ENCODE results near the gene BPGM.

Gene BPGM

GRCh38 chr7:134714470-134715205 lies 68.0 kb downstream of the BPGM start:
- no peak for TF ChIP-seq CTCF (conservative IDR thresholded peaks at IDR 0.05; ENCODE audit: low read depth, low read length)
- no peak for DNase-seq (ENCODE audit: low read depth)
- H3K4me3 ChIP-seq (ENCODE audit: low read length), result no peak overlapping the region

GRCh38 chr7:134718211-134718875 lies 71.7 kb downstream of the BPGM start:
- no peak for TF ChIP-seq CTCF (conservative IDR thresholded peaks at IDR 0.05; ENCODE audit: low read depth, low read length)
- H3K4me3 ChIP-seq (ENCODE audit: low read length), result no peak overlapping the region
- no peak for DNase-seq (ENCODE audit: low read depth)

DNA sequence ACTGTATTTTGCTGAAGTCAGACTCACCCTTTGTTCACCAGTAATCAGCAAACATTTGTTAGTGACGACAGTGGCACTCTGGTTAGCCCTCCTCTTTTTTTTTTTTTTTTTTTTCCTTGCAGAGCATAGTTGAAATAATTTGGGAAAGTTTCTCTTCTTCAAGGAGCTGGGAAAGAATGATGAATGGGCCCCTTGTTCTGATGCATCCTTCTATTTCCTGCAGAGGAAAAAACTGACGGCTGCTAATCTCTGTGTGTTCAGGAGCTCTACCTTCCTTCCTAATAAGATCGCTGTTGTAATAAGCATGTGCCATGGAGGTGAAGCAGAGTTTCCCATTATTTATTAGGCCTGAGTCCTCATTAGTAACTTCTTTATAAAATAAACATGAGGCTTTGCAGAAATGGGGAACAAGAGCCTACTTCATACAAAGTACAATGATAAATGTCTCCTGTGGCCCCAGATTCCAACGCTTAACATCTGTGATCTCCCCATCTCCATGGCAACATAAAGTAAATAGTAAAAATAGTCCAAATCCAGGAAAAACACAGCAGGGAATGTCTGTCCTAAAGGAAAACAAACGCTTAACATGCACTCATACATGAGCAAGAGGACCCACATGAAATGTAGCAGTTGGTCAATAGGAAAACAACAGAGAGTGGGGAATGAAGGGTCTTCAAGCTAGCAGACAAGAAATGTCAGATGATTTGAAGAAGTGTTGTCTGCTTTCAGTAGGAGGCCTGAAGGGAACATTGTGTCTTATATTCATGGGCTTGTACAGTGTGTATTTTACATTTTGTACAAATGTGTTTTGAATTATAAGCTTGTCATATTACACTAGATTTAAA lies 73.7 kb downstream of the BPGM start:
- TF ChIP-seq CTCF (conservative IDR thresholded peaks at IDR 0.05; ENCODE audit: low read depth, low read length), result no peak
- DNase-seq (ENCODE audit: low read depth), result no peak
- no peak overlapping the region for H3K4me3 ChIP-seq (ENCODE audit: low read length)

GRCh38 chr7:134721171-134721570 lies 74.5 kb downstream of the BPGM start:
- no peak for TF ChIP-seq CTCF (conservative IDR thresholded peaks at IDR 0.05; ENCODE audit: low read depth, low read length)
- no peak for DNase-seq (ENCODE audit: low read depth)
- H3K4me3 ChIP-seq (ENCODE audit: low read length), result no peak overlapping the region

- no peak overlapping the region for H3K4me3 ChIP-seq (ENCODE audit: low read length)
- TF ChIP-seq CTCF (conservative IDR thresholded peaks at IDR 0.05; ENCODE audit: low read depth, low read length), result no peak
- no peak for DNase-seq (ENCODE audit: low read depth)
Observed at GRCh38 chr7:134722786-134723322, 76.2 kb downstream of the BPGM start.

GRCh38 chr7:134723892-134724291 lies 77.2 kb downstream of the BPGM start:
- no peak for TF ChIP-seq CTCF (conservative IDR thresholded peaks at IDR 0.05; ENCODE audit: low read depth, low read length)
- no peak for DNase-seq (ENCODE audit: low read depth)

More at GRCh38 chr7:134723892-134724291, 77.2 kb downstream of the BPGM start:
- no peak overlapping the region for H3K4me3 ChIP-seq (ENCODE audit: low read length)

All from retinal pigment epithelial cell (primary cell).